Measurements from ENCODE around the gene FOXK2. TPM values are rescaled to one million over a fixed set of nuclear protein-coding genes. Genes with fewer than 3 reads are reported as not detected.
"Not testable (repeated sequence)": the region's sequence is repeated elsewhere in the genome, so short reads cannot be mapped to it uniquely, and the experiment has no call there.

FOXK2 gene
- total RNA-seq, 1 donor from 2014 or later = 25.0 TPM

GRCh38 chr17:82563745-82564144 lies 44.2 kb downstream of the FOXK2 start:
- DNase-seq (ENCODE audit: low spot score) = not testable (repeated sequence)

- DNase-seq (ENCODE audit: low spot score) = no peak
Measured at GRCh38 chr17:82564241-82564640, 44.7 kb downstream of the FOXK2 start.

GRCh38 chr17:82565551-82565950 lies 46.0 kb downstream of the FOXK2 start:
- DNase-seq (ENCODE audit: low spot score) = no peak

- no peak for DNase-seq (ENCODE audit: low spot score)
Measured at GRCh38 chr17:82566129-82566960, 46.8 kb downstream of the FOXK2 start.

GRCh38 chr17:82567286-82567685 lies 47.8 kb downstream of the FOXK2 start:
- no peak for DNase-seq (ENCODE audit: low spot score)

- DNase-seq (ENCODE audit: low spot score) = peak; percentile 51
Measured at GRCh38 chr17:82568997-82569393, 49.5 kb downstream of the FOXK2 start.

GRCh38 chr17:82569621-82570020 lies 50.1 kb downstream of the FOXK2 start:
- no peak for DNase-seq (ENCODE audit: low spot score)

GRCh38 chr17:82570277-82570676 lies 50.7 kb downstream of the FOXK2 start:
- DNase-seq (ENCODE audit: low spot score) = no peak

GRCh38 chr17:82571855-82572254 lies 52.3 kb downstream of the FOXK2 start:
- no peak for DNase-seq (ENCODE audit: low spot score)

GRCh38 chr17:82574041-82574440 lies 54.5 kb downstream of the FOXK2 start:
- no peak for DNase-seq (ENCODE audit: low spot score)

- DNase-seq (ENCODE audit: low spot score) = not testable (repeated sequence)
Measured at GRCh38 chr17:82575581-82576221, 56.2 kb downstream of the FOXK2 start.

- DNase-seq (ENCODE audit: low spot score) = no peak
Measured at GRCh38 chr17:82577300-82577699, 57.8 kb downstream of the FOXK2 start.

GRCh38 chr17:82579969-82580368 lies 60.4 kb downstream of the FOXK2 start:
- not testable (repeated sequence) for DNase-seq (ENCODE audit: low spot score)

- DNase-seq (ENCODE audit: low spot score) = no peak
Measured at GRCh38 chr17:82582213-82582612, 62.7 kb downstream of the FOXK2 start.

GRCh38 chr17:82582709-82583108 lies 63.2 kb downstream of the FOXK2 start:
- DNase-seq (ENCODE audit: low spot score) = no peak

GRCh38 chr17:82583720-82584234 lies 64.2 kb downstream of the FOXK2 start:
- no peak for DNase-seq (ENCODE audit: low spot score)

GRCh38 chr17:82585935-82586575 lies 66.5 kb downstream of the FOXK2 start:
- DNase-seq (ENCODE audit: low spot score) = peak; percentile 83

- no peak for DNase-seq (ENCODE audit: low spot score)
Measured at GRCh38 chr17:82586576-82587233, 67.2 kb downstream of the FOXK2 start.

- DNase-seq (ENCODE audit: low spot score) = no peak
Measured at GRCh38 chr17:82587234-82588086, 67.9 kb downstream of the FOXK2 start.

GRCh38 chr17:82588266-82589175 lies 69.0 kb downstream of the FOXK2 start:
- DNase-seq (ENCODE audit: low spot score) = no peak

All from umbilical cord (tissue), 2 donors.